Thyroid gland (tissue), 4 donors: ENCODE results near the gene CSNK1A1. TPM values are rescaled to one million over a fixed set of nuclear protein-coding genes. Genes with fewer than 3 reads are reported as not detected.
"Not testable (repeated sequence)": the region's sequence is repeated elsewhere in the genome, so short reads cannot be mapped to it uniquely, and the experiment has no call there.

Experiments used
- DNase-seq, 2 donors: peaks; one replicate each; pipeline ENCODE4 v3.0.0-alpha.2; 2019
- H3K27ac ChIP-seq, 3 donors: fragments of 200-600 bp; sonication (generic); 1 replicate in 2 of 3; 2 replicates in 1 of 3; pipeline ENCODE4 v1.5.1; 2016 to 2019; ENCODE audit warnings: mild to moderate bottlenecking in 1 of 3, moderate library complexity in 1 of 3
- H3K27me3 ChIP-seq: fragments of 200-600 bp; sonication (generic); one replicate; pipeline ENCODE4 v1.5.1; 2019
- H3K36me3 ChIP-seq, 2 donors: fragments of 200-600 bp; sonication (generic); one replicate each; pipeline ENCODE4 v1.5.1; 2016 to 2019
- H3K4me1 ChIP-seq, 2 donors: fragments of 200-600 bp; sonication (generic); one replicate each; pipeline ENCODE4 v1.5.1; 2017 to 2019
- H3K4me3 ChIP-seq, 3 donors: fragments of 200-600 bp; sonication (generic); replicated peaks in 1 of 3; 1 replicate in 2 of 3; 2 replicates in 1 of 3; pipeline ENCODE4 v1.5.1; 2016; ENCODE audit warnings: mild to moderate bottlenecking in 1 of 3
- H3K9me3 ChIP-seq: fragments of 200-600 bp; sonication (generic); one replicate; pipeline ENCODE4 v1.5.1; 2017
- POLR2A ChIP-seq, 2 donors: fragments of 450-650 bp; IDR thresholded peaks; one replicate each; pipeline ENCODE4 v1.6.1; 2017; ENCODE audit warnings: antibody characterized with exemption in 2 of 2, mild to moderate bottlenecking in 2 of 2, moderate library complexity in 1 of 2
- WGBS, 2 donors: methylation state at CpG; one replicate each; pipeline ENCODE4 v1.1.5; 2017; 5-methylcytosine and 5-hydroxymethylcytosine counted together
- intact Hi-C: fragments of 100-400 bp; cut with DNase I; formaldehyde crosslinking; loops from one replicate; pipeline ENCODE4 v1.15.1; 2023
- total RNA-seq, 4 donors: library from RNA; depleted of rRNA; stranded (reverse); fragments of >200 nt; gene quantifications; one replicate each; pipeline ENCODE4 v1.2.3, GENCODE V29; 2016
- TF ChIP-seq, protein P1 (sequence below), 6 experiments: fragments of 200-600 bp in 3 of 6; fragments of 450-650 bp in 3 of 6; sonication (generic) in 3 of 6; IDR thresholded peaks; one replicate each; pipeline ENCODE4 v1.5.1; 2016 to 2019; ENCODE audit warnings: antibody characterized with exemption in 6 of 6, mild to moderate bottlenecking in 2 of 6, inconsistent platforms in 1 of 6, moderate library complexity in 1 of 6

CSNK1A1 gene
- total RNA-seq, 4 donors from 2014 or later = 183 to 262 (median 202) TPM

- H3K9me3 ChIP-seq = no peaks in the 10 kb centered on the region
- TF ChIP-seq POLR2A (IDR thresholded peaks at IDR 0.05) = no peak
- TF ChIP-seq, protein P1, sequence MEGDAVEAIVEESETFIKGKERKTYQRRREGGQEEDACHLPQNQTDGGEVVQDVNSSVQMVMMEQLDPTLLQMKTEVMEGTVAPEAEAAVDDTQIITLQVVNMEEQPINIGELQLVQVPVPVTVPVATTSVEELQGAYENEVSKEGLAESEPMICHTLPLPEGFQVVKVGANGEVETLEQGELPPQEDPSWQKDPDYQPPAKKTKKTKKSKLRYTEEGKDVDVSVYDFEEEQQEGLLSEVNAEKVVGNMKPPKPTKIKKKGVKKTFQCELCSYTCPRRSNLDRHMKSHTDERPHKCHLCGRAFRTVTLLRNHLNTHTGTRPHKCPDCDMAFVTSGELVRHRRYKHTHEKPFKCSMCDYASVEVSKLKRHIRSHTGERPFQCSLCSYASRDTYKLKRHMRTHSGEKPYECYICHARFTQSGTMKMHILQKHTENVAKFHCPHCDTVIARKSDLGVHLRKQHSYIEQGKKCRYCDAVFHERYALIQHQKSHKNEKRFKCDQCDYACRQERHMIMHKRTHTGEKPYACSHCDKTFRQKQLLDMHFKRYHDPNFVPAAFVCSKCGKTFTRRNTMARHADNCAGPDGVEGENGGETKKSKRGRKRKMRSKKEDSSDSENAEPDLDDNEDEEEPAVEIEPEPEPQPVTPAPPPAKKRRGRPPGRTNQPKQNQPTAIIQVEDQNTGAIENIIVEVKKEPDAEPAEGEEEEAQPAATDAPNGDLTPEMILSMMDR (IDR thresholded peaks at IDR 0.05) = no peak
- H3K27me3 ChIP-seq = no peaks in the 10 kb centered on the region
- H3K4me1 ChIP-seq = peaks cover 0 to 12% of the 10 kb centered on the region in 2 donors
- WGBS, 2 donors = 69 to 73% methylated on average over 15 to 17 of the region's 17 CpGs
- H3K4me3 ChIP-seq = no peak overlapping the region
- DNase-seq = no peak
- intact Hi-C loops = no loop called here
- no peaks in the 10 kb centered on the region for H3K36me3 ChIP-seq
- H3K27ac ChIP-seq = no peak overlapping the region
These were observed 84.7 kb downstream of the CSNK1A1 start for GRCh38 chr5:149466457-149466972.

GRCh38 chr5:149464796-149465489 is 86.3 kb downstream of the CSNK1A1 start:
- WGBS, 2 donors = 57 to 81% methylated on average over 8 of the region's 8 CpGs
- no peak for DNase-seq

GRCh38 chr5:149461907-149462306 is 89.3 kb downstream of the CSNK1A1 start:
- not testable (repeated sequence) for H3K27ac ChIP-seq, H3K4me1 ChIP-seq

More at GRCh38 chr5:149464796-149465489, 86.3 kb downstream of the CSNK1A1 start:
- no peaks in the 10 kb centered on the region for H3K9me3 ChIP-seq
- no peaks in the 10 kb centered on the region for H3K36me3 ChIP-seq
- peak overlapping the region; percentile 21 to 70 (median 49) for H3K27ac ChIP-seq
- H3K4me1 ChIP-seq = peaks cover 0 to 10% of the 10 kb centered on the region in 2 donors
- H3K27me3 ChIP-seq = no peaks in the 10 kb centered on the region
- intact Hi-C loops = no loop called here
- H3K4me3 ChIP-seq = no peak overlapping the region
- TF ChIP-seq, protein P1 (IDR thresholded peaks at IDR 0.05) = no peak
- TF ChIP-seq POLR2A (IDR thresholded peaks at IDR 0.05) = no peak

DNA sequence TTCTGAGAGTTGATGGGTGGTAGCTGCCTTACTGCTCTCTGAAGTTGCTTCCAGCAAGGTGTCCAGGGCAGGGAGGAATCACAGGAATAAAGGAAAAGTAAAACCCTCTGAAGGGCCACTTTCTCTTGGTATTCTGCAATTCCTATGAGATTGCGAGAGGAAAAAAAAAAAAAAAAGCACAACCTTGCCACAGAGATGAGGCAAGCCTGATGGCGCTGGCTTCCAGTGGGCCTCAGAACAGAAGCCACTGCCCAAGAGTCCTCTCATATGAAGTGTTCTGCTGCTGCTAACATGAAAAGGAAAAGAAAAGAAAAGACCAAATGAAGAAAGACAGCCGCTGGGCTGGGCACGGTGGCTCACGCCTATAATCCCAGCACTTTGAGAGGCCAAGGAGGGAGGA is 91.3 kb downstream of the CSNK1A1 start:
- 74 to 95% methylated on average over 5 of the region's 5 CpGs for WGBS, 2 donors
- DNase-seq = no peak
- Histone ChIP-seq H3K4me1 (peaks cover 0 to 17% of the 10 kb centered on the region in 2 donors), H3K27me3 (no peaks in the 10 kb centered on the region), H3K9me3 (no peaks in the 10 kb centered on the region), H3K36me3 (no peaks in the 10 kb centered on the region), H3K27ac (no peak overlapping the region), H3K4me3 (no peak overlapping the region)
- intact Hi-C loops = no loop called here
- TF ChIP-seq POLR2A (IDR thresholded peaks at IDR 0.05) = no peak
- TF ChIP-seq, protein P1 (IDR thresholded peaks at IDR 0.05) = no peak

More at GRCh38 chr5:149461907-149462306, 89.3 kb downstream of the CSNK1A1 start:
- intact Hi-C loops, H3K9me3 ChIP-seq, H3K36me3 ChIP-seq, H3K4me3 ChIP-seq, DNase-seq, H3K27me3 ChIP-seq: not testable (repeated sequence)
- WGBS, 2 donors = 78 to 96% methylated on average over 6 of the region's 6 CpGs

- no peak overlapping the region for H3K4me3 ChIP-seq
- H3K36me3 ChIP-seq = no peaks in the 10 kb centered on the region
- peaks cover 0 to 21% of the 10 kb centered on the region in 2 donors for H3K4me1 ChIP-seq
- no peaks in the 10 kb centered on the region for H3K27me3 ChIP-seq
- TF ChIP-seq, protein P1 (IDR thresholded peaks at IDR 0.05) = no peak
- TF ChIP-seq POLR2A (IDR thresholded peaks at IDR 0.05) = no peak
- 100% methylated on average over 3 to 4 of the region's 5 CpGs for WGBS, 2 donors
- H3K27ac ChIP-seq = peak overlapping the region in 1 of 3 donors; percentile 36
- DNase-seq = no peak
- intact Hi-C loops = no loop called here
- H3K9me3 ChIP-seq = no peaks in the 10 kb centered on the region
These were observed 93.9 kb downstream of the CSNK1A1 start for GRCh38 chr5:149457393-149457763.
